ENCODE results near the gene TMCO5A. TPM values are rescaled to one million over a fixed set of nuclear protein-coding genes. Genes with fewer than 3 reads are reported as not detected.

TMCO5A gene
- polyA plus RNA-seq, 1 donor (not counting 4 experiments of a cell fraction or from before 2014, with no cell fraction given) = not detected

DNA sequence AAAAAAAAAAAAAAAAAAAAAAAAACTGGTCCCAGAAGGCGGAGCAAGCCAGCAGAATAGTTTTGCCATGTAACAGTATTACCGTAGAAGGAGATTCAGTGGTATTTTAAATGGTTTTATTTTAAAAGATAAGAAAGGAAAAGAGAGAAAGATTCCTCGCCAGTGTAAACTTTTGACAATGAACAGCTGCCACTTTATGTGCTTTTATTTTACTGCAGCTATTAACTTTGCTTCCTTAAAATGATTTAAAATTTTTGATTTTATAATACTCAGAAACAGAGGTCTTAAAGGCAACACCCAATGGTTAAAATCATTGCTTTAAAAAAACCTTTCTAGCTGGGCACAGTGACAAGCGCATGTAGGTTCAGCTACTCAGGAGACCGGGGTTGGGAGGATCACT, 46.8 kb downstream of the TMCO5A start:
- no peaks in the 10 kb centered on the region for H3K36me3 ChIP-seq (ENCODE audit: control insufficient read depth in 2 of 2, extremely low read depth in 1 of 2, insufficient read depth in 2 of 2, low read length in 2 of 2)
- no peak overlapping the region for H3K9ac ChIP-seq (ENCODE audit: control insufficient read depth, extremely low read depth, insufficient read depth, low read length)
- no peak for DNase-seq (ENCODE audit: low read depth, low spot score)
- H3K27me3 ChIP-seq (ENCODE audit: control insufficient read depth, extremely low read depth, insufficient read depth, low read length) = no peaks in the 10 kb centered on the region
- H3K79me2 ChIP-seq (ENCODE audit: control insufficient read depth, insufficient read depth, low read length) = no peaks in the 10 kb centered on the region
- no peak overlapping the region for H3K4me3 ChIP-seq (ENCODE audit: control insufficient read depth in 2 of 3, extremely low read depth in 1 of 3, insufficient read depth in 2 of 3, low read depth in 1 of 3, low read length in 3 of 3)
- no peaks in the 10 kb centered on the region for H3K9me3 ChIP-seq (ENCODE audit: control insufficient read depth, low read depth, low read length)
- TF ChIP-seq EZH2 (IDR thresholded peaks at IDR 0.05; ENCODE audit: low read length) = no peak
- TF ChIP-seq, protein P1, sequence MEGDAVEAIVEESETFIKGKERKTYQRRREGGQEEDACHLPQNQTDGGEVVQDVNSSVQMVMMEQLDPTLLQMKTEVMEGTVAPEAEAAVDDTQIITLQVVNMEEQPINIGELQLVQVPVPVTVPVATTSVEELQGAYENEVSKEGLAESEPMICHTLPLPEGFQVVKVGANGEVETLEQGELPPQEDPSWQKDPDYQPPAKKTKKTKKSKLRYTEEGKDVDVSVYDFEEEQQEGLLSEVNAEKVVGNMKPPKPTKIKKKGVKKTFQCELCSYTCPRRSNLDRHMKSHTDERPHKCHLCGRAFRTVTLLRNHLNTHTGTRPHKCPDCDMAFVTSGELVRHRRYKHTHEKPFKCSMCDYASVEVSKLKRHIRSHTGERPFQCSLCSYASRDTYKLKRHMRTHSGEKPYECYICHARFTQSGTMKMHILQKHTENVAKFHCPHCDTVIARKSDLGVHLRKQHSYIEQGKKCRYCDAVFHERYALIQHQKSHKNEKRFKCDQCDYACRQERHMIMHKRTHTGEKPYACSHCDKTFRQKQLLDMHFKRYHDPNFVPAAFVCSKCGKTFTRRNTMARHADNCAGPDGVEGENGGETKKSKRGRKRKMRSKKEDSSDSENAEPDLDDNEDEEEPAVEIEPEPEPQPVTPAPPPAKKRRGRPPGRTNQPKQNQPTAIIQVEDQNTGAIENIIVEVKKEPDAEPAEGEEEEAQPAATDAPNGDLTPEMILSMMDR (optimal IDR thresholded peaks at IDR 0.05 in 1 of 3, IDR thresholded peaks at IDR 0.05 in 1 of 3, conservative IDR thresholded peaks at IDR 0.05 in 1 of 3; ENCODE audit: extremely low read depth in 1 of 3, insufficient read depth in 2 of 3, low read length in 3 of 3) = no peak
- no peak for FAIRE-seq
- no peaks in the 10 kb centered on the region for H3K4me1 ChIP-seq (ENCODE audit: control insufficient read depth, extremely low read depth, insufficient read depth, low read length)
- no peak overlapping the region for H3K27ac ChIP-seq (ENCODE audit: control insufficient read depth, insufficient read depth, low read length)
- H2AFZ ChIP-seq (ENCODE audit: control insufficient read depth, low read length) = no peak overlapping the region
- H3K4me2 ChIP-seq (ENCODE audit: control insufficient read depth, extremely low read depth, insufficient read depth, low read depth, low read length) = no peak overlapping the region
- dilution Hi-C loops (cut with MboI; ENCODE audit: extremely low pct_ligation_motif_present, low sequenced_read_pairs) = no loop called here
- no peaks in the 10 kb centered on the region for H3K9me1 ChIP-seq (ENCODE audit: control insufficient read depth, extremely low read depth, insufficient read depth, low read length)
- H4K20me1 ChIP-seq (ENCODE audit: control insufficient read depth, extremely low read depth, insufficient read depth, low read length) = no peaks in the 10 kb centered on the region

DNA sequence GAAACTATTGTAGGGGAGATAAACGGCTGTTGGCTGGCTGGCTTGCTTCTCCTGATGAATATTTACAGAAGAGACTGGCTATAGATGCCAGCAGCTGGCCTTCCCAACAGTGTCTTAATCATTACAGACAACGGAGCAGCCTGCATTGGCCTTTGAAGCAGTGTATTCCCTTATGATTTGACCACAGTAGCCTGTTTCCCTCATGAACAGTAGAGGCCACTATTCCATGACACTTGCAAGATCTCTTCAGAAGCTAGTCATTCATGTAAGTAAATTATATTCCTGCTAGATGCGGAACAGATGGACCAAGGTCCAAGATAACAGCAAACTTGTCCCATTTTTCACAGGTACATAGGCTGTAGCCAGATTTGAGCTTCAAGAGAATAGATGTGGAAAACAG, 47.3 kb downstream of the TMCO5A start:
- TF ChIP-seq EZH2 (IDR thresholded peaks at IDR 0.05; ENCODE audit: low read length) = no peak
- TF ChIP-seq, protein P1 (optimal IDR thresholded peaks at IDR 0.05 in 1 of 3, IDR thresholded peaks at IDR 0.05 in 1 of 3, conservative IDR thresholded peaks at IDR 0.05 in 1 of 3; ENCODE audit: extremely low read depth in 1 of 3, insufficient read depth in 2 of 3, low read length in 3 of 3) = peak; percentile 23 to 45 (median 40)
- Histone ChIP-seq H4K20me1 (ENCODE audit: control insufficient read depth, extremely low read depth, insufficient read depth, low read length) (no peaks in the 10 kb centered on the region), H3K36me3 (ENCODE audit: control insufficient read depth in 2 of 2, extremely low read depth in 1 of 2, insufficient read depth in 2 of 2, low read length in 2 of 2) (no peaks in the 10 kb centered on the region), H3K4me3 (ENCODE audit: control insufficient read depth in 2 of 3, extremely low read depth in 1 of 3, insufficient read depth in 2 of 3, low read depth in 1 of 3, low read length in 3 of 3) (no peak overlapping the region), H2AFZ (ENCODE audit: control insufficient read depth, low read length) (no peak overlapping the region), H3K27me3 (ENCODE audit: control insufficient read depth, extremely low read depth, insufficient read depth, low read length) (no peaks in the 10 kb centered on the region), H3K9me3 (ENCODE audit: control insufficient read depth, low read depth, low read length) (no peaks in the 10 kb centered on the region), H3K27ac (ENCODE audit: control insufficient read depth, insufficient read depth, low read length) (no peak overlapping the region), H3K79me2 (ENCODE audit: control insufficient read depth, insufficient read depth, low read length) (no peaks in the 10 kb centered on the region), H3K4me2 (ENCODE audit: control insufficient read depth, extremely low read depth, insufficient read depth, low read depth, low read length) (no peak overlapping the region), H3K9me1 (ENCODE audit: control insufficient read depth, extremely low read depth, insufficient read depth, low read length) (no peaks in the 10 kb centered on the region), H3K4me1 (ENCODE audit: control insufficient read depth, extremely low read depth, insufficient read depth, low read length) (no peaks in the 10 kb centered on the region), H3K9ac (ENCODE audit: control insufficient read depth, extremely low read depth, insufficient read depth, low read length) (no peak overlapping the region)
- no peak for FAIRE-seq
- dilution Hi-C loops (cut with MboI; ENCODE audit: extremely low pct_ligation_motif_present, low sequenced_read_pairs) = no loop called here
- DNase-seq (ENCODE audit: low read depth, low spot score) = no peak
